ENCODE data around the gene GAPDHS.

The GAPDHS gene

GRCh38 chr19:35509861-35510625 lies 23.2 kb upstream of the GAPDHS start:
- peak; percentile 42 to 69 for DNase-seq (ENCODE audit: low read depth in 1 of 2, low spot score in 1 of 2)

GRCh38 chr19:35510626-35510964 lies 22.7 kb upstream of the GAPDHS start:
- DNase-seq (ENCODE audit: low read depth in 1 of 2, low spot score in 1 of 2), result no peak

- no peak for DNase-seq (ENCODE audit: low read depth in 1 of 2, low spot score in 1 of 2)
Observed at GRCh38 chr19:35511337-35511736, 21.9 kb upstream of the GAPDHS start.

GRCh38 chr19:35512831-35513627 lies 20.2 kb upstream of the GAPDHS start:
- no peak for DNase-seq (ENCODE audit: low read depth in 1 of 2, low spot score in 1 of 2)

- DNase-seq (ENCODE audit: low read depth in 1 of 2, low spot score in 1 of 2), result no peak
Observed at GRCh38 chr19:35513628-35514281, 19.5 kb upstream of the GAPDHS start, which contains the start of gene DMKN. DMKN (minus strand) TSS chr19:35513649; CDS start chr19:35513475, 174 bp downstream.

GRCh38 chr19:35514282-35514809 lies 18.9 kb upstream of the GAPDHS start:
- no peak for DNase-seq (ENCODE audit: low read depth in 1 of 2, low spot score in 1 of 2)

- no peak for DNase-seq (ENCODE audit: low read depth in 1 of 2, low spot score in 1 of 2)
Observed at GRCh38 chr19:35516310-35516709, 16.9 kb upstream of the GAPDHS start.

GRCh38 chr19:35517342-35517741 lies 15.9 kb upstream of the GAPDHS start:
- DNase-seq (ENCODE audit: low read depth in 1 of 2, low spot score in 1 of 2), result no peak

- no peak for DNase-seq (ENCODE audit: low read depth in 1 of 2, low spot score in 1 of 2)
Observed at GRCh38 chr19:35518313-35518712, 14.9 kb upstream of the GAPDHS start.

- DNase-seq (ENCODE audit: low read depth in 1 of 2, low spot score in 1 of 2), result no peak
Observed at GRCh38 chr19:35519291-35519690, 14.0 kb upstream of the GAPDHS start.

- no peak for DNase-seq (ENCODE audit: low read depth in 1 of 2, low spot score in 1 of 2)
Observed at GRCh38 chr19:35521124-35521743, 12.0 kb upstream of the GAPDHS start.

GRCh38 chr19:35522745-35523327 lies 10.4 kb upstream of the GAPDHS start:
- DNase-seq (ENCODE audit: low read depth in 1 of 2, low spot score in 1 of 2), result no peak

GRCh38 chr19:35524181-35524837 lies 8.9 kb upstream of the GAPDHS start:
- no peak for DNase-seq (ENCODE audit: low read depth in 1 of 2, low spot score in 1 of 2)

- DNase-seq (ENCODE audit: low read depth in 1 of 2, low spot score in 1 of 2), result no peak
Observed at GRCh38 chr19:35525873-35526272, 7.4 kb upstream of the GAPDHS start.

GRCh38 chr19:35528218-35529038 lies 4.8 kb upstream of the GAPDHS start, which contains the start of gene SBSN:
SBSN (minus strand) TSS chr19:35528311; CDS start chr19:35528281, 30 bp downstream.
- no peak for DNase-seq (ENCODE audit: low read depth in 1 of 2, low spot score in 1 of 2)

- DNase-seq (ENCODE audit: low read depth in 1 of 2, low spot score in 1 of 2), result no peak
Observed at GRCh38 chr19:35529241-35530218, 3.7 kb upstream of the GAPDHS start.

GRCh38 chr19:35531291-35531690 lies 2.0 kb upstream of the GAPDHS start:
- no peak for DNase-seq (ENCODE audit: low read depth in 1 of 2, low spot score in 1 of 2)

- DNase-seq (ENCODE audit: low read depth in 1 of 2, low spot score in 1 of 2), result no peak
Observed at GRCh38 chr19:35533822-35534392, 651 bp downstream of the GAPDHS start.

All from stimulated activated CD4-positive, alpha-beta T cell treated with anti-CD3 and anti-CD28 coated beads, Interleukin-15, amount 100 ng/mL, for 1 hour (primary cell).